Esophagus muscularis mucosa (tissue), 4 donors: ENCODE data around the gene NGEF. TPM values are rescaled to one million over a fixed set of nuclear protein-coding genes. Genes with fewer than 3 reads are reported as not detected.

Source experiments
- DNase-seq: peaks from one replicate; pipeline ENCODE4 v3.0.0-alpha.2; 2017; ENCODE audit errors: extremely low spot score
- H3K27ac ChIP-seq, 4 donors: fragments of 200-600 bp; sonication (generic); replicated peaks in 1 of 4; 1 replicate in 3 of 4; 2 replicates in 1 of 4; pipeline ENCODE4 v1.5.1; 2016 to 2019; ENCODE audit warnings: mild to moderate bottlenecking in 1 of 4
- H3K27me3 ChIP-seq, 4 donors: fragments of 200-600 bp; sonication (generic); one replicate each; pipeline versions ENCODE4 v1.5.1 to v1.6.0; 2016 to 2019
- H3K36me3 ChIP-seq, 4 donors: fragments of 200-600 bp; sonication (generic); one replicate each; pipeline ENCODE4 v1.5.1; 2016 to 2019
- H3K4me1 ChIP-seq, 4 donors: fragments of 200-600 bp; sonication (generic); one replicate each; pipeline ENCODE4 v1.5.1; 2016 to 2019
- H3K4me3 ChIP-seq, 4 donors: fragments of 200-600 bp; sonication (generic); 1 replicate in 2 of 4; 2 replicates in 2 of 4; pipeline ENCODE4 v1.5.1; 2016 to 2019; ENCODE audit warnings: mild to moderate bottlenecking in 4 of 4, moderate library complexity in 1 of 4
- H3K9me3 ChIP-seq, 4 donors: fragments of 200-600 bp; sonication (generic); 1 replicate in 3 of 4; 2 replicates in 1 of 4; pipeline ENCODE4 v1.5.1; 2016 to 2019
- EP300 ChIP-seq: sonication (generic); formaldehyde crosslinking; IDR thresholded peaks from one replicate; pipeline ENCODE4 v1.6.1; 2017; ENCODE audit warnings: antibody characterized with exemption
- POLR2A ChIP-seq: fragments of 450-650 bp; IDR thresholded peaks from one replicate; pipeline ENCODE4 v1.6.1; 2017; ENCODE audit warnings: antibody characterized with exemption, moderate library complexity, mild to moderate bottlenecking, low read depth
- POLR2AphosphoS5 ChIP-seq, 2 donors: sonication (generic); formaldehyde crosslinking; IDR thresholded peaks; one replicate each; pipeline ENCODE4 v1.6.1; 2017; ENCODE audit warnings: antibody characterized with exemption in 2 of 2
- WGBS: methylation state at CpG from one replicate; pipeline ENCODE4 v1.1.5; 2018; 5-methylcytosine and 5-hydroxymethylcytosine counted together
- intact Hi-C: fragments of 100-400 bp; cut with DNase I; formaldehyde crosslinking; loops from one replicate; pipeline ENCODE4 v1.15.1; 2023
- total RNA-seq, 4 donors: library from RNA; depleted of rRNA; stranded (reverse); fragments of >200 nt; gene quantifications; one replicate each; pipeline versions ENCODE4 v1.1.0 to v1.2.1, GENCODE V29; 2016
- TF ChIP-seq, protein P1 (sequence below), 3 experiments: fragments of 200-600 bp in 2 of 3; fragments of 450-650 bp in 1 of 3; sonication (generic) in 2 of 3; IDR thresholded peaks; one replicate each; pipeline ENCODE4 v1.5.1; 2017 to 2019; ENCODE audit warnings: antibody characterized with exemption in 3 of 3, mild to moderate bottlenecking in 2 of 3, moderate library complexity in 1 of 3

NGEF gene
- total RNA-seq, 4 donors from 2014 or later: 0.33 to 0.98 (median 0.52) TPM; not detected in 1

GRCh38 chr2:233047206-233047605, 34.1 kb upstream of the NGEF start:
- intact Hi-C loops: no loop called here
- Histone ChIP-seq H3K27me3 (peaks cover 0 to 29% (median 2%) of the 10 kb centered on the region in 4 donors), H3K4me1 (no peaks in the 10 kb centered on the region), H3K36me3 (no peaks in the 10 kb centered on the region), H3K9me3 (no peaks in the 10 kb centered on the region), H3K4me3 (no peak overlapping the region), H3K27ac (no peak overlapping the region)
- TF ChIP-seq, protein P1, sequence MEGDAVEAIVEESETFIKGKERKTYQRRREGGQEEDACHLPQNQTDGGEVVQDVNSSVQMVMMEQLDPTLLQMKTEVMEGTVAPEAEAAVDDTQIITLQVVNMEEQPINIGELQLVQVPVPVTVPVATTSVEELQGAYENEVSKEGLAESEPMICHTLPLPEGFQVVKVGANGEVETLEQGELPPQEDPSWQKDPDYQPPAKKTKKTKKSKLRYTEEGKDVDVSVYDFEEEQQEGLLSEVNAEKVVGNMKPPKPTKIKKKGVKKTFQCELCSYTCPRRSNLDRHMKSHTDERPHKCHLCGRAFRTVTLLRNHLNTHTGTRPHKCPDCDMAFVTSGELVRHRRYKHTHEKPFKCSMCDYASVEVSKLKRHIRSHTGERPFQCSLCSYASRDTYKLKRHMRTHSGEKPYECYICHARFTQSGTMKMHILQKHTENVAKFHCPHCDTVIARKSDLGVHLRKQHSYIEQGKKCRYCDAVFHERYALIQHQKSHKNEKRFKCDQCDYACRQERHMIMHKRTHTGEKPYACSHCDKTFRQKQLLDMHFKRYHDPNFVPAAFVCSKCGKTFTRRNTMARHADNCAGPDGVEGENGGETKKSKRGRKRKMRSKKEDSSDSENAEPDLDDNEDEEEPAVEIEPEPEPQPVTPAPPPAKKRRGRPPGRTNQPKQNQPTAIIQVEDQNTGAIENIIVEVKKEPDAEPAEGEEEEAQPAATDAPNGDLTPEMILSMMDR (IDR thresholded peaks at IDR 0.05): no peak
- TF ChIP-seq POLR2AphosphoS5 (IDR thresholded peaks at IDR 0.05) (no peak), POLR2A (no peak), EP300 (no peak)
- WGBS: 93% methylated on average over 3 of the region's 3 CpGs
- no peak for DNase-seq

GRCh38 chr2:233044974-233045605, 32.0 kb upstream of the NGEF start:
- H3K4me1 ChIP-seq: no peaks in the 10 kb centered on the region
- TF ChIP-seq POLR2AphosphoS5 (IDR thresholded peaks at IDR 0.05): no peak
- TF ChIP-seq, protein P1 (IDR thresholded peaks at IDR 0.05): no peak
- no peak for TF ChIP-seq EP300
- no peak for TF ChIP-seq POLR2A
- intact Hi-C loops: no loop called here

DNA sequence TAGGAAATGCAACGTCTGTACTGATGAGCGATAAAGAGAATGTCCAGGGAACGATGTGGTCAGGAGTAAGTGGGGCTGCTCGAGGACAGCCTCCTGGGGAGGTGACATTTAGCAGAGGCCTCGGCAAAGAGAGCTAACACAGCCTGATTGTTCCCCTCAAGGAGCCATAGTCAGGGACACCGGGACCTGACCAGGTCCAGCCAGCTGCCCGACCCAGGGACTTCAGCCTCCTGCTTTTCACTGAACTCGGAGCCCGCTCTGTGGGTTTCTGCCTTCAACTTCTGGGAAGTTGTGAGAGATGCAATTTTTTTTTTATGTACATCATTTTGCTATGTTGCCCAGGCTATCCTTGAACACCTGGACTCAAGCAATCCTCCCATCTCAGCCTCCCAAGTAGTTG, 29.5 kb upstream of the NGEF start:
- WGBS: 90% methylated on average over 9 of the region's 9 CpGs
- Histone ChIP-seq H3K4me3 (no peak overlapping the region), H3K36me3 (no peaks in the 10 kb centered on the region), H3K27ac (no peak overlapping the region), H3K9me3 (no peaks in the 10 kb centered on the region), H3K4me1 (no peaks in the 10 kb centered on the region), H3K27me3 (peaks cover 0 to 37% (median 0%) of the 10 kb centered on the region in 4 donors)
- intact Hi-C loops: no loop called here
- no peak for DNase-seq
- no peak for TF ChIP-seq POLR2A
- TF ChIP-seq POLR2AphosphoS5 (IDR thresholded peaks at IDR 0.05): no peak
- TF ChIP-seq EP300: no peak
- TF ChIP-seq, protein P1 (IDR thresholded peaks at IDR 0.05): no peak

More at GRCh38 chr2:233044974-233045605, 32.0 kb upstream of the NGEF start:
- Histone ChIP-seq H3K27me3 (peaks cover 0 to 33% (median 0%) of the 10 kb centered on the region in 4 donors), H3K9me3 (no peaks in the 10 kb centered on the region), H3K4me3 (no peak overlapping the region), H3K27ac (no peak overlapping the region), H3K36me3 (no peaks in the 10 kb centered on the region)
- no peak for DNase-seq
- WGBS: 77% methylated on average over 9 of the region's 9 CpGs

DNA sequence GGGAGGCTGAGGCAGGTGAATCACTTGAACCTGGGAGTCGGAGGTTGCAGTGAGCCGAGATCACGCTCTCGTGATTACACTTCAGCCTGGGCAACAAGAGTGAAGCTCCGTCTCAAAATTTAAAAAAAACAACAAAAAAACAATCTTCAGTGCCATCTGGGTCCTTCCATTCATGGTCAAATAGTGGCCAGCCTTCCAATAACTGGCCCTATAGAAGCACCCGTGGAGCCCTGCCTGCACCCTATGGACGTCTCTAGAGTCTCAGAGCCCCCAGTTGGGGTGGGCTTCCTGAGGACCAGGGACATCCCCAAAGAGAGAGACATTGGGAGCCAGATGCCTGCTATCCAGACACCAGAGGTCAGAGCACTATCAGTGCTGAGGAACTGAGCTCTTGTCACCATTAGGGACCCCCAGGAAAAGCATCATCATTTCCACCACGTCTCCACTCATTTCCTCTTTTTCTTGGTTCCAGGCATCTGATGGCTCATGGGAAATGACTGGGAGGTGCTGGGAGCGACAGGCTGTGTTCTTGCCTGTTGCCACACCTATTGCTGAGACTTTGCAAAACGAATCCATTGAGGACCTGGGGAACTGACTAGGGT, 28.8 kb upstream of the NGEF start:
- TF ChIP-seq, protein P1 (IDR thresholded peaks at IDR 0.05): no peak
- Histone ChIP-seq H3K9me3 (no peaks in the 10 kb centered on the region), H3K4me3 (no peak overlapping the region), H3K27ac (no peak overlapping the region), H3K27me3 (peaks cover 0 to 36% (median 0%) of the 10 kb centered on the region in 4 donors), H3K4me1 (no peaks in the 10 kb centered on the region), H3K36me3 (no peaks in the 10 kb centered on the region)
- intact Hi-C loops: no loop called here
- WGBS: 75% methylated on average over 10 of the region's 10 CpGs
- DNase-seq: no peak

DNA sequence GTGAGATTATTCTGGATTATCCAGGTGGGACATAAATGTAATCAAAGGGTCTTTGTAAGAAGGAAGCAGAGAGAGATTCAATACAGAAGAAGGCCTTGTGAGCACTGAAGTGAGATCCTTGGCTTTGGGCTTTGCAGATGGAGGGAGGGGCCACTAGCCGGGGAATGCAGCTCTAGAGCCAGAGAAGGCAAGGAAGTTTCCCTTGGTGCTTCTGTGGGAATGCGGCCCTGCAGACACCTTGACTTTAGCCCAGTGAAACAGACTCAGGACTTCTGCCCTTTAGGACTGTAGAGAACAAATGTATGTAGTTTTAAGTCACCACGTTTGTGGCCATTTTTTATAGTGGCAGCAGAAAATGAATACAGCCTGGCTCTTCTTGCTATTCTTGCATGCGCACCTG, 27.5 kb upstream of the NGEF start:
- H3K4me1 ChIP-seq: no peaks in the 10 kb centered on the region
- no peak overlapping the region for H3K27ac ChIP-seq
- peaks cover 0 to 26% (median 0%) of the 10 kb centered on the region in 4 donors for H3K27me3 ChIP-seq
- H3K4me3 ChIP-seq: no peak overlapping the region
- no peaks in the 10 kb centered on the region for H3K36me3 ChIP-seq
- no peaks in the 10 kb centered on the region for H3K9me3 ChIP-seq
- WGBS: 78% methylated on average over 4 of the region's 4 CpGs
- TF ChIP-seq, protein P1 (IDR thresholded peaks at IDR 0.05): no peak
- TF ChIP-seq POLR2A: no peak
- TF ChIP-seq EP300: no peak
- TF ChIP-seq POLR2AphosphoS5 (IDR thresholded peaks at IDR 0.05): no peak
- DNase-seq: no peak
- intact Hi-C loops: no loop called here
